Liver (tissue), 9 donors: Measurements from ENCODE around the gene CD96. TPM values are rescaled to one million over a fixed set of nuclear protein-coding genes. Genes with fewer than 3 reads are reported as not detected.

Experiments
- DNase-seq: peaks from one replicate; pipeline ENCODE4 v3.0.0-alpha.2; 2017; ENCODE audit warnings: low spot score
- H3K27ac ChIP-seq, 2 donors: one replicate each; pipeline ENCODE4 v1.7.0; 2013; ENCODE audit warnings: inconsistent platforms in 2 of 2, low read length in 2 of 2, control low read depth in 1 of 2, low read depth in 1 of 2, mild to moderate bottlenecking in 1 of 2
- H3K27me3 ChIP-seq, 4 donors: one replicate each; pipeline versions ENCODE4 v1.6.1 to v1.7.0; 2013; ENCODE audit warnings: low read length in 3 of 4, inconsistent platforms in 1 of 4, mild to moderate bottlenecking in 1 of 4, moderate library complexity in 1 of 4; ENCODE audit not compliant: control insufficient read depth in 4 of 4, insufficient read depth in 4 of 4
- H3K36me3 ChIP-seq, 4 donors: one replicate each; pipeline versions ENCODE4 v1.6.1 to v1.7.0; 2013; ENCODE audit warnings: low read length in 3 of 4, mild to moderate bottlenecking in 3 of 4, low read depth in 1 of 4, moderate library complexity in 1 of 4; ENCODE audit not compliant: control insufficient read depth in 4 of 4, insufficient read depth in 3 of 4
- H3K4me1 ChIP-seq, 4 donors: one replicate each; pipeline versions ENCODE4 v1.6.1 to v1.7.0; 2013; ENCODE audit warnings: low read length in 3 of 4, mild to moderate bottlenecking in 3 of 4, moderate library complexity in 1 of 4; ENCODE audit not compliant: control insufficient read depth in 4 of 4, insufficient read depth in 4 of 4
- H3K4me3 ChIP-seq, 3 donors: one replicate each; pipeline versions ENCODE4 v1.6.1 to v1.7.0; 2013; ENCODE audit warnings: low read length in 3 of 3, control low read depth in 1 of 3, low read depth in 1 of 3, mild to moderate bottlenecking in 1 of 3
- H3K9ac ChIP-seq, 2 donors: one replicate each; pipeline ENCODE4 v1.7.0; 2013; ENCODE audit warnings: low read length in 2 of 2, mild to moderate bottlenecking in 2 of 2, moderate library complexity in 2 of 2, control low read depth in 1 of 2, low read depth in 1 of 2
- H3K9me3 ChIP-seq, 4 donors: one replicate each; pipeline versions ENCODE4 v1.6.1 to v1.7.0; 2013; ENCODE audit warnings: low read length in 3 of 4; ENCODE audit not compliant: control insufficient read depth in 4 of 4
- EGR1 ChIP-seq, 2 donors: IDR thresholded peaks; 2 replicates each; pipeline ENCODE4 v1.6.1; 2016 to 2018; ENCODE audit warnings: antibody characterized with exemption in 2 of 2, low read depth in 2 of 2
- FOXA1 ChIP-seq: IDR thresholded peaks from 2 replicates; pipeline ENCODE4 v1.6.1; 2016; ENCODE audit warnings: antibody characterized with exemption
- FOXA2 ChIP-seq: IDR thresholded peaks from 2 replicates; pipeline ENCODE4 v1.6.1; 2016; ENCODE audit warnings: antibody characterized with exemption
- GABPA ChIP-seq, 2 donors: IDR thresholded peaks in 1 of 2; conservative IDR thresholded peaks in 1 of 2; 2 replicates each; pipeline ENCODE4 v1.6.1; 2016; ENCODE audit warnings: antibody characterized with exemption in 2 of 2, mild to moderate bottlenecking in 1 of 2, moderate library complexity in 1 of 2
- HNF4A ChIP-seq, 2 donors: conservative IDR thresholded peaks; 2 replicates each; pipeline ENCODE4 v1.6.1; 2016; ENCODE audit warnings: antibody characterized with exemption in 2 of 2, mild to moderate bottlenecking in 2 of 2
- HNF4G ChIP-seq: IDR thresholded peaks from 2 replicates; pipeline ENCODE4 v1.6.1; 2016; ENCODE audit warnings: antibody characterized with exemption
- JUND ChIP-seq, 2 donors: IDR thresholded peaks; 2 replicates each; pipeline ENCODE4 v1.6.1; 2016; ENCODE audit warnings: antibody characterized with exemption in 2 of 2
- NR2F2 ChIP-seq: IDR thresholded peaks from 2 replicates; pipeline ENCODE4 v1.6.1; 2016; ENCODE audit warnings: antibody characterized with exemption
- RAD21 ChIP-seq, 2 donors: IDR thresholded peaks; 2 replicates each; pipeline ENCODE4 v1.6.1; 2016; ENCODE audit warnings: antibody characterized with exemption in 2 of 2, mild to moderate bottlenecking in 2 of 2
- RXRA ChIP-seq, 2 donors: IDR thresholded peaks; 2 replicates each; pipeline ENCODE4 v1.6.1; 2017 to 2018; ENCODE audit warnings: antibody characterized with exemption in 2 of 2, mild to moderate bottlenecking in 1 of 2
- SP1 ChIP-seq: IDR thresholded peaks from 2 replicates; pipeline ENCODE4 v1.6.1; 2018; ENCODE audit warnings: antibody characterized with exemption, mild to moderate bottlenecking
- TAF1 ChIP-seq: conservative IDR thresholded peaks from 2 replicates; pipeline ENCODE4 v1.6.1; 2016; ENCODE audit warnings: antibody characterized with exemption, mild to moderate bottlenecking
- YY1 ChIP-seq: IDR thresholded peaks from 2 replicates; pipeline ENCODE4 v1.6.1; 2016; ENCODE audit warnings: antibody characterized with exemption, mild to moderate bottlenecking
- ZBTB33 ChIP-seq: IDR thresholded peaks from 2 replicates; pipeline ENCODE4 v1.6.1; 2016; ENCODE audit warnings: antibody characterized with exemption
- WGBS: extraction: QIAGEN DNeasy Blood & Tissue Kit; methylation state at CpG from one replicate; pipeline ENCODE4 v1.1.7; 2013; 5-methylcytosine and 5-hydroxymethylcytosine counted together
- polyA plus RNA-seq, 2 donors: library from polyadenylated mRNA; stranded (reverse) in 1 of 2; unstranded in 1 of 2; fragments of 200-250 nt in 1 of 2; fragments of >200 nt in 1 of 2; fragmentation: Nextera tagmentation in 1 of 2; extraction: Ambion mirVana in 1 of 2; gene quantifications; one replicate each; pipeline versions ENCODE4 v1.2.1 to v1.2.3, GENCODE V29; 2013 to 2015
- total RNA-seq, 2 donors: library from RNA; depleted of rRNA; stranded (reverse); fragments of >200 nt; gene quantifications; one replicate each; pipeline ENCODE4 v1.2.3, GENCODE V29; 2014
- TF ChIP-seq, protein P1 (sequence below): IDR thresholded peaks from 2 replicates; pipeline ENCODE4 v1.6.1; 2016; ENCODE audit warnings: antibody characterized with exemption
- TF ChIP-seq, protein P2 (sequence below): IDR thresholded peaks from 2 replicates; pipeline ENCODE4 v1.6.1; 2016; ENCODE audit warnings: antibody characterized with exemption, mild to moderate bottlenecking
- TF ChIP-seq, protein P3 (sequence below): IDR thresholded peaks from 2 replicates; pipeline ENCODE4 v1.6.1; 2016; ENCODE audit warnings: antibody characterized with exemption
- TF ChIP-seq, protein P4 (sequence below): fragments of 150-350 bp; IDR thresholded peaks from 2 replicates; pipeline ENCODE4 v1.5.1; 2017; ENCODE audit warnings: improper control_type of control experiment, low read depth, low read length; ENCODE audit not compliant: missing input control
- donor health status: healthy.
- donor health status: healthy.
- donor health status: healthy.
- donor health status: healthy.
- donor health status: healthy.

Gene CD96
- total and polyA plus RNA-seq, 4 donors: 0.46 to 2.7 (median 0.92) TPM

GRCh38 chr3:111615880-111616279 is 73.9 kb downstream of the CD96 start:
- Histone ChIP-seq H3K4me1 (no peaks in the 10 kb centered on the region), H3K4me3 (no peak overlapping the region), H3K27ac (no peak overlapping the region), H3K36me3 (no peaks in the 10 kb centered on the region), H3K9me3 (peaks cover 0 to 3% (median 0%) of the 10 kb centered on the region in 4 donors), H3K27me3 (peaks cover 0 to 2% (median 0%) of the 10 kb centered on the region in 4 donors), H3K9ac (no peak overlapping the region)
- TF ChIP-seq SP1: no peak
- TF ChIP-seq TAF1: no peak
- no peak for TF ChIP-seq HNF4A (conservative IDR thresholded peaks at IDR 0.05)
- TF ChIP-seq, protein P1, sequence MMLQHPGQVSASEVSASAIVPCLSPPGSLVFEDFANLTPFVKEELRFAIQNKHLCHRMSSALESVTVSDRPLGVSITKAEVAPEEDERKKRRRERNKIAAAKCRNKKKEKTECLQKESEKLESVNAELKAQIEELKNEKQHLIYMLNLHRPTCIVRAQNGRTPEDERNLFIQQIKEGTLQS: no peak
- TF ChIP-seq, protein P2, sequence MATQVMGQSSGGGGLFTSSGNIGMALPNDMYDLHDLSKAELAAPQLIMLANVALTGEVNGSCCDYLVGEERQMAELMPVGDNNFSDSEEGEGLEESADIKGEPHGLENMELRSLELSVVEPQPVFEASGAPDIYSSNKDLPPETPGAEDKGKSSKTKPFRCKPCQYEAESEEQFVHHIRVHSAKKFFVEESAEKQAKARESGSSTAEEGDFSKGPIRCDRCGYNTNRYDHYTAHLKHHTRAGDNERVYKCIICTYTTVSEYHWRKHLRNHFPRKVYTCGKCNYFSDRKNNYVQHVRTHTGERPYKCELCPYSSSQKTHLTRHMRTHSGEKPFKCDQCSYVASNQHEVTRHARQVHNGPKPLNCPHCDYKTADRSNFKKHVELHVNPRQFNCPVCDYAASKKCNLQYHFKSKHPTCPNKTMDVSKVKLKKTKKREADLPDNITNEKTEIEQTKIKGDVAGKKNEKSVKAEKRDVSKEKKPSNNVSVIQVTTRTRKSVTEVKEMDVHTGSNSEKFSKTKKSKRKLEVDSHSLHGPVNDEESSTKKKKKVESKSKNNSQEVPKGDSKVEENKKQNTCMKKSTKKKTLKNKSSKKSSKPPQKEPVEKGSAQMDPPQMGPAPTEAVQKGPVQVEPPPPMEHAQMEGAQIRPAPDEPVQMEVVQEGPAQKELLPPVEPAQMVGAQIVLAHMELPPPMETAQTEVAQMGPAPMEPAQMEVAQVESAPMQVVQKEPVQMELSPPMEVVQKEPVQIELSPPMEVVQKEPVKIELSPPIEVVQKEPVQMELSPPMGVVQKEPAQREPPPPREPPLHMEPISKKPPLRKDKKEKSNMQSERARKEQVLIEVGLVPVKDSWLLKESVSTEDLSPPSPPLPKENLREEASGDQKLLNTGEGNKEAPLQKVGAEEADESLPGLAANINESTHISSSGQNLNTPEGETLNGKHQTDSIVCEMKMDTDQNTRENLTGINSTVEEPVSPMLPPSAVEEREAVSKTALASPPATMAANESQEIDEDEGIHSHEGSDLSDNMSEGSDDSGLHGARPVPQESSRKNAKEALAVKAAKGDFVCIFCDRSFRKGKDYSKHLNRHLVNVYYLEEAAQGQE: no peak
- no peak for TF ChIP-seq RXRA (IDR thresholded peaks at IDR 0.05)
- TF ChIP-seq, protein P3, sequence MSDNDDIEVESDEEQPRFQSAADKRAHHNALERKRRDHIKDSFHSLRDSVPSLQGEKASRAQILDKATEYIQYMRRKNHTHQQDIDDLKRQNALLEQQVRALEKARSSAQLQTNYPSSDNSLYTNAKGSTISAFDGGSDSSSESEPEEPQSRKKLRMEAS: no peak
- no peak for TF ChIP-seq YY1
- TF ChIP-seq, protein P4, sequence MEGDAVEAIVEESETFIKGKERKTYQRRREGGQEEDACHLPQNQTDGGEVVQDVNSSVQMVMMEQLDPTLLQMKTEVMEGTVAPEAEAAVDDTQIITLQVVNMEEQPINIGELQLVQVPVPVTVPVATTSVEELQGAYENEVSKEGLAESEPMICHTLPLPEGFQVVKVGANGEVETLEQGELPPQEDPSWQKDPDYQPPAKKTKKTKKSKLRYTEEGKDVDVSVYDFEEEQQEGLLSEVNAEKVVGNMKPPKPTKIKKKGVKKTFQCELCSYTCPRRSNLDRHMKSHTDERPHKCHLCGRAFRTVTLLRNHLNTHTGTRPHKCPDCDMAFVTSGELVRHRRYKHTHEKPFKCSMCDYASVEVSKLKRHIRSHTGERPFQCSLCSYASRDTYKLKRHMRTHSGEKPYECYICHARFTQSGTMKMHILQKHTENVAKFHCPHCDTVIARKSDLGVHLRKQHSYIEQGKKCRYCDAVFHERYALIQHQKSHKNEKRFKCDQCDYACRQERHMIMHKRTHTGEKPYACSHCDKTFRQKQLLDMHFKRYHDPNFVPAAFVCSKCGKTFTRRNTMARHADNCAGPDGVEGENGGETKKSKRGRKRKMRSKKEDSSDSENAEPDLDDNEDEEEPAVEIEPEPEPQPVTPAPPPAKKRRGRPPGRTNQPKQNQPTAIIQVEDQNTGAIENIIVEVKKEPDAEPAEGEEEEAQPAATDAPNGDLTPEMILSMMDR: no peak
- no peak for TF ChIP-seq HNF4G
- TF ChIP-seq NR2F2: no peak
- WGBS: 62% methylated on average over 3 of the region's 3 CpGs
- no peak for DNase-seq

GRCh38 chr3:111616417-111617105 is 74.6 kb downstream of the CD96 start:
- Histone ChIP-seq H3K4me1 (no peaks in the 10 kb centered on the region), H3K27me3 (peaks cover 0 to 2% (median 0%) of the 10 kb centered on the region in 4 donors), H3K9me3 (peaks cover 0 to 3% (median 0%) of the 10 kb centered on the region in 4 donors), H3K9ac (no peak overlapping the region), H3K27ac (no peak overlapping the region), H3K4me3 (no peak overlapping the region), H3K36me3 (no peaks in the 10 kb centered on the region)
- no peak for DNase-seq
- WGBS: 87% methylated on average over 6 of the region's 6 CpGs
- no peak for TF ChIP-seq RXRA (IDR thresholded peaks at IDR 0.05)
- TF ChIP-seq HNF4A (conservative IDR thresholded peaks at IDR 0.05): no peak
- no peak for TF ChIP-seq SP1
- no peak for TF ChIP-seq HNF4G
- TF ChIP-seq ZBTB33: no peak
- TF ChIP-seq GABPA (IDR thresholded peaks at IDR 0.05 in 1 of 2, conservative IDR thresholded peaks at IDR 0.05 in 1 of 2): no peak
- no peak for TF ChIP-seq EGR1 (IDR thresholded peaks at IDR 0.05; ENCODE audit: low read depth in 2 of 2)
- TF ChIP-seq NR2F2: no peak
- TF ChIP-seq, protein P2: no peak
- no peak for TF ChIP-seq RAD21 (IDR thresholded peaks at IDR 0.05)
- TF ChIP-seq FOXA1: no peak
- no peak for TF ChIP-seq YY1
- TF ChIP-seq JUND (IDR thresholded peaks at IDR 0.05): no peak
- TF ChIP-seq, protein P3: no peak
- no peak for TF ChIP-seq FOXA2
- TF ChIP-seq, protein P1: no peak
- no peak for TF ChIP-seq TAF1
